HG03039 (cell line): ENCODE measurements around the gene INPPL1.
"Not testable (repeated sequence)": the region's sequence is repeated elsewhere in the genome, so short reads cannot be mapped to it uniquely, and the experiment has no call there.

ENCODE experiments used
- ATAC-seq: cut with Tn5 transposase; IDR thresholded peaks from one replicate; pipeline ENCODE4 v1.9.1; 2021; ENCODE audit warnings: mild to moderate bottlenecking, moderate library complexity; ENCODE audit not compliant: unreplicated experiment

The INPPL1 gene

DNA sequence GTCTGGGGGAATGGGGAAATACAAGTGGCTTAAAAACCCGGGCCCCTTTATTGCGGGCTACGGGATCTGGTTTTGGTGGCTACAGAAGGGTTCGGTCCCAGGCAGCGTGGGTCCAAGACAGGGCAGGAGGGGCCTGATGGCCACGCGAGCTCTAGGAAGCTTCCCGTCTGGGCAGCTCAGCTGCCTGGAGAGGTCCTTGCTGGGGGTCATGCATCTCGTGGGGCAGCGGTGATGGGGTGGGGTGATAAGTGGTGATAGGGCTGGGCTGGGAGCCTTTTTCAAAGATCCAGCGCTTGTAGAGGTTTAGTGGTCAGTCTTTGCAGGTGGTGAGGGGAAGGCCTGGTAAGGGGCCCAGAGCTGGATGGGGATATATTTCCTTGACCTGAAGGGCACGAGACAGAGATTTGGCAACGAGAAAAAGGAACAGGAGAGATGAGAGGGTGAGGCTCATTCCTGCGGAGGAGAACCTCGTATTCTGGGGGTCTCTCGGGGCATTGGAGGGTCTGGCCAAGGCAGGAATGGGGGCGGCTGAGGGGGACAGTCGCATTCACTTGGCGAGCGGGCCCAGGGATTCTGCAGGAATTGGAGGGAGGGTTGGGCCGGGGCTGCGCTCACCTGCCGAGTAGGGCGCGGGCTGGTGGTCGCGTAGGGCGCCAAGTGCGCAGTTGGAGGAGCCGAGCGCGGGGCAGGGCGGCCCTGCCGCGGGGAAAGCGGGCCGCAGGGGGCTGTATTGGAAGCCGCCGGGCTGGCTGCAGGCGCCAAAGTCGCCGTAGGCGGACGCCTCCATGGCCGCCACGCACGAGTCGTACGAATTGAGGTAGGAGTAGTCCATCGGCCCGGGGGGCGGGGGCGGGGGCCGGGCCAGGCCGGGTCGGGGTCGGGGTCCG, 18.8 kb downstream of the INPPL1 start:
- ATAC-seq, result no peak

DNA sequence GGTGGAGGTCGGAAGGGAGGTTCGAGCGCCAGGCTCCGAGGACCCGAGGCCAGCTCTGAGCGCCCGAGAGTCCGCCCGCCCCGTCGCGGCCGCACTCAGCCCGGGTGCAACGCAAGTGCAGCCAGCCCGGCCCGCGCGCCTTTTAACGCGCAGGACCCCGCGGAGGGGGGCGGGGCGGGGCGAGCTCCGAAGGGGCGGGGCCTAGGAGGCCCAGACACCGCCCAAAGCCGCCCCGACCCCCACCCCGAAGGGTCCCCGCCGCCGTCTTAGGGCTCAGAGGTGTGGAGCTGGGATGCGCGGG, 19.4 kb downstream of the INPPL1 start, which contains the start of gene PHOX2A:
Gene PHOX2A, minus strand, starts transcription at position 117 of the 301 bp plus-strand sequence. CDS start 172 bp downstream, outside the sequence.
- no peak for ATAC-seq

DNA sequence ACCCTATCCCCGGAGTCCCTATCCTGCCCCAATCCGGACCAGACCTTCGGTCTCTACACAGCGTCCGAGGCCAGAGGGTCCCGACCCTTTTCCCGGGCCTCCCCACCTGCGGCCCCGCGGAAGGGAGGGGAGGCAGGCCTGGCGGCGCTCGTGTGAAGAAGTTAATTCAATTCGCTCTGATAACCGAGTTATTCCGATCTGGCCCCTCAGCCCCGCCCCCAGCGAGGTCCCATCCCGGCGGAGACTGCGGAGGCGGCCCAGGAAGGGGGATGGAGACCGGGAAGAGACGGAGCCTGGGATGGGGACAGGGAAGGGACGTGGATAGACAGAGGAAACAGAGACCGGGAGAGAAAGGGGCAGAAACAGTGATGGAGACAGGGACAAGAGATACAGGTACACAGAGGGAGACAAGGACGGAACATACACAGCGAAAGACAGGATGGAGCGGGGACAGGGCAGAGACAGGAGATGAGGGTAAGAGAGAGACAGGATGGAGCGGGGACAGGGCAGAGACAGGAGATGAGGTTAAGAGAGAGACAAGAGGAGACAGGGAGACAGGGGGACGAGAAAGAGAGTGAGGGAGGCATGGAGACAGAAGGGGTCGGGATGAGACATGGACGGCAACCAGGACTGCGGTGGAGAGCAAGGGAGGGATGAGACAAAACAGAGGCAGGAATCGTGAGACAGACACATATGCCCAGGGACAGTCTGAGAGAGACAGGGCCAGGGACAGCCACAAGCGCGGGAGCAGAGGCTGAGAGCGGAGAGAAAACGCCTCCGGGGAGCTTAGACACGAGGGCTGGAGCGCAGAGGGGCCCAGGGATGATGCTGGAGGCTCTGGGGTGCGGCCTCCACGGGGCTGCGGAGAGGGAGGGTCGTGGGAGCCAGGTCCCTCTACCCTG, 20.0 kb downstream of the INPPL1 start:
- ATAC-seq, result no peak

GRCh38 chr11:72245263-72245816, 20.8 kb downstream of the INPPL1 start:
- ATAC-seq, result no peak

DNA sequence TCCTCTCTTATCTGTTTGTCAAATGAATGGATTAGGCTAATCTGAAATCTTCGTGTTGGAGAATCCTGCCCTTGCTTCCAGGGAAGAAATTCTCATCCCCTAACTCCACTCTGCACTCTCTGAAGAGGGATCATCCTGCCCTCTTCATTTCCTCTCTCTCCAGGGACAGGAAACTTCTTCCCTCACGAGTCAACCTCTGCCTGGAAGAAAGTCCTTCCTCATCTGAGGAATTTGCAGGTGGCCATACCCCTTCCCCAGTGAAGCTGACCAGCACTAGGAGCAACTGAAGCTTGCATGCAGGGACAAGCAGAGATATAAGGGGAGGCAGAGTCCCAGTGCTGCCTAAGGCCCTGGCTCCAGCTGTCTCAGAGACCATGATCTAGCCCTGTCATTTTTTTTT, 23.0 kb downstream of the INPPL1 start:
- no peak for ATAC-seq

- no peak for ATAC-seq
Measured at GRCh38 chr11:72249961-72250360, 25.4 kb downstream of the INPPL1 start.

DNA sequence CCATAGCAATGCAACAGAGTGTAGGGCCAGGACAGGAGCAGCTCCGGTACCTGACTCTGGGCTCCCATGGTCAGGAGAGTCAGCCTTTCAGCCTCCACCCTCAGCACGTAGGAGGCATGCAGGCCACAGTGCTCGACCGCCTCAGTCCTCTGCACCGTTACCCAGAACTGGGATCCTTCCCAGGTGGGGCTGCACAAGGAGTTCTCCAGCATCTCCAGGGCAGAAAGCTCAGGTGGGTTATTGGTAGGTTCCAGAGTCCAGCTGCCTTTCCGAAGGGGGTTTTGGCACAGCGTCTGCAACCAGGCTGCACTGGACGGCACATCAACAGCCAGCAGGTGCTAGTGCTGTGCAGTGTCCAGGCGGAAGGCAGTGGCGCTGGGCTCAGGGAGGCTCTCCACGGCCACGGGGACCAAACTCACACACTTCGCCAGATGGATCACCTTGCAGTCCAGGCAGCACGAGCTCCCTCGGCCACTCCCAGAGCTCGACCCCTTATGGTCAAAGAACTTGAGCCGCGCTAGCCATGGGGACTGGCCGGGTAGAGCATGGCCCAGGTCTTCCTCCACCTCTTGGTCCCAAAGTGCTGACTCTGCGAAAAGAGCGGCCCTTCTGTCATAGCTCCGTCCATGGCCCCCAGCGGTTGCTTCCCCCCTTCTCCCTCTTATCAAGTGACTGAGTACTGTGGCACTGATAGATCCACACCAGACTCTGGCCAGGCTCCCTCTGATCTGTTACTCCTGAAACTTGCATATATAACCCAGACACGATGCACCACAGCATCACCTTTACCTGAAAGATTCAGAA, 26.3 kb downstream of the INPPL1 start:
- ATAC-seq, result no peak

DNA sequence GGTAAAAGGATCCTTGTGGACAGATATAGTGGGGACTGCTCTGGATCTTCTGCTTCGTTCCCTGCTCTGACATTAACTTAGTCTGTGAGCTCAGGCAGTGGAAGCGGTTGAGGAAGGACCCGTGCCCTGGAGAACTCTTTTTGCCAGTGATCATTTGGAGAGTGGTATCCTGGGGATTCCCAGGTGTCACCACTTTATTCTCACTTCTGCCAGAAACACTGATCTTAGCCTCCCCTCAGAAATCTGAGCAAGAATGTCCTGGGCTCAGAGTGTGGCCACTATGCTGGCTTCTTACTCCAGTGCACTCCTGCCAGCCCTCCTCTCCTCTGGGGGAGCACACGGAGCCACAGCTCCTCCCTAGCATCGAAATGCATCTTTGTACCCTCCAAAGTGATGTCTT, 27.0 kb downstream of the INPPL1 start:
- ATAC-seq, result no peak

DNA sequence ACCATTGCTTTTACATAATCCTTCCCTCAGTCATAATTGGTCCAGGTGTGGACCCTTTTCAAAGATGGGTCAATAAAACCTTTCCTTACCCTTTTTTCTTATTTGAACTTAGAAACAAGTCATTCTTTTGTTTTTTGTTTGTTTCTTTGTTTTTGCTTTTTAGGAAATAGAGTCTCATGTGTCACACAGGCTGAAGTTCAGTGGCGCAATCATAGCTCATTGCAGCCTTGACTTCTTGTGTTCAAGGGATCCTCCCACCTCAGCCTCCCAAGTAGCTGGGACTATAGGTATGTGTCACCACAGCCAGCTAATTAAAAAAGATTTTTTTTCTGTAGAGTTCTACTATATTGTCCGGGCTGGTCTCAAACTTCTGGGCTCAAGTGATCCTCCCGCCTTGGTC, 28.8 kb downstream of the INPPL1 start:
- ATAC-seq, result no peak

GRCh38 chr11:72254299-72254993, 29.9 kb downstream of the INPPL1 start:
- ATAC-seq, result no peak

DNA sequence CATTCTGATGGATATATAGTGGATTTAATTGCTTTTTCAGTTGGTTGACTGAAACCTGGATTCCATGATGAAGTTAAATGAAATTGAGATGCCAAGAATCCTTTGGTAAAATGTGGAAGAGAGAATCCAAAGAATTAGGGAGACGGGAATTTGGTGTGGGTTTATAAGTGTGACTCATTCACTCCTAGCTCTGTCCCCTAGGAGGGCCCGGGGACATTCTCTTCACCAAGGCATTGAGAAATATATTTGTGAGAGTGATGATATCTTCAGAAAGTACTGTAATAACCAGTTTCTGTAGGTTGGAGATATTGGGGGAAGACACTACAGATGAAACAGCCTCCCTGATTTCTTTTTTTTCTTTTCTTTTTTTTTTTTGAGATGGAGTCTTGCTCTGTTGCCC, 33.0 kb downstream of the INPPL1 start:
- ATAC-seq, result no peak

GRCh38 chr11:72259490-72259889, 34.9 kb downstream of the INPPL1 start:
- ATAC-seq, result no peak

GRCh38 chr11:72260574-72260973, 36.0 kb downstream of the INPPL1 start:
- ATAC-seq, result no peak

DNA sequence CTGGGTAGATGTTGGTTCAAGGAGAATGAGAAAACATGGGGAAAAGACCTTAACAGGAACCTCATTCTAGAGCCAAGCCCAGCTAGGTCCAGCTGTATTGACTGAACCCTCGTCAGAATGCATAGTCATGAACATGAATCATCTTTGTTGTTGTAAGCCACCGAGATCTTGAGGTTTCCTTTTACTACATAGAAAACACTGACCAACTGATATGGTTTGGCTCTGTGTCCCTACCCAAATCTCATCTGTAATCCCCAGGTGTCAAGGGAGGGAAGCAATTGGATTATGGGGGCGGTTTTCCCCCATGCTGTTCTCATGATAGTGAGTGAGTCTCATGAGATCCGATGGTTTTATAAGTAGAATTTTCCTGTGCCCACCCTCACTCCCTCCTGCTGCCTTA, 38.8 kb downstream of the INPPL1 start:
- ATAC-seq, result no peak

DNA sequence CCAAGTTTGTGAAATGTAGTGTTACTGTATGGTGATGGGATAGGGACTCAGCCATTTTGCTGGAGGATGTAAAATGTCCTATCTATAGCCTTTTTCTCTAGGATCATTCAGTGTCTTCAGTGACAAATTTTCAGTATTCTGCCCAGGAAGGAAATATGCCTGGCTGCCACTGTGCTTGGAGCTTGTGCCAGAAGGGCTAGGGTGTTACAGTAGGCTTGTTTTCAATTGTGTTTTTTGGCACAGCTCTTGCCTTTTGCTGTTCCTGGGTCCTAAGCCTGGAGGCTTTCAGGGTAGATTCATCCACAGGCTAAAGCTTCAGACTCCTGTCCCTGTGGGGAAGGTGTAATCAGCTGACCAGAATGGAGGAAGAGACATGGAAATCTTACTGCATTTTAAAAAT, 41.4 kb downstream of the INPPL1 start:
- ATAC-seq, result no peak

DNA sequence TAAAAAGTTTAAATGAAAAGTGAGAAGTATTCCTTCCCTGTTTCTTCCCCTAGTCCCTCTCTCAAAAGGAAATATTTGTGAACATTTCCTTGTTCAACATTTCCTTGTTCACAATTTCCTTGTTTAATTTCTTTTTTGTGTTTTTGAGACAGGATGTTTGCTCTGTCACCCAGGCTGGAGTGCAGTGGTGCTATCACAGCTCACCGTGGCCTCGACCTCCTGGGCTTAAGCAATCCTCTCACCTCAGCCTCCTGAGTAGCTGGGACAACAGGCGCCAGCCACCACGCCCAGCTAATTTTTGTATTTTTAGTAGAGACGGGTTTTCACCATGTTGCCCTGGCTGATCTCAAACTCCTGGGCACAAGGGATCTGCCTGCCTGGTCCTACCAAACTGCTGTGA, 42.4 kb downstream of the INPPL1 start:
- ATAC-seq, result not testable (repeated sequence)

DNA sequence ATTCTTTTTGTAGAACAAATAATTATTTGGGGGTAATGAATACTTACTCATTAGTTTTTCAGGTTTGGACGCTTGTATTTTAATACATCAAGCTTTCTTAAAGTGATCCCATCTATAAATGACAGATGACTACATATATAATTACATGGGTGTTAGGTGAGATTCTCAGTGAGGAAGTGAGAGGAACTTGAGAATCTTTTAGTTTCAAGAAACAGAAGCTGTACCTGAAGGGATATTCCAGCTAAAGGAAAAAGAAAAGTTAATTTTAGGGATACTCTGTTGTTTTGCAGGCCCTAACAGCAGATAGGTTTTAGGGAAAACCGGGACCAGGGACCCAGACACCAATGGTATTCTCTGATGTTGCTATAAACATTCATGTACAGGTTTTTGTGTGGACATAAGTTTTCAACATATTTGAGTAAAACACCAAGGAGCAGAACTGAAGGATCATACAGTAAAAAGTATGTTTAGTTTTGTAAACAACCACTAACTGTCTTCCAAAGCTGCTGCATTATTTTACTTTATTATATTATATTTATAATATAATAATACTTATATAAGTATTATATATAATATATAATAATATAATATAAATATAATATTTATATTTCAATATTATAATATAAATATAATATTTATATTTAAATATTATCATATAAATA, 43.5 kb downstream of the INPPL1 start:
- ATAC-seq, result no peak

GRCh38 chr11:72271980-72272379, 47.4 kb downstream of the INPPL1 start:
- no peak for ATAC-seq

GRCh38 chr11:72274435-72274834, 49.9 kb downstream of the INPPL1 start:
- ATAC-seq, result no peak

- no peak for ATAC-seq
Measured at GRCh38 chr11:72278905-72279304, 54.3 kb downstream of the INPPL1 start.
